GM18520 (cell line): ENCODE measurements around the gene SLC25A25.
"Not testable (repeated sequence)": the region's sequence is repeated elsewhere in the genome, so short reads cannot be mapped to it uniquely, and the experiment has no call there.

Experiments used
- ATAC-seq: cut with Tn5 transposase; IDR thresholded peaks from one replicate; pipeline ENCODE4 v1.9.1; 2021; ENCODE audit not compliant: unreplicated experiment

Gene SLC25A25

DNA sequence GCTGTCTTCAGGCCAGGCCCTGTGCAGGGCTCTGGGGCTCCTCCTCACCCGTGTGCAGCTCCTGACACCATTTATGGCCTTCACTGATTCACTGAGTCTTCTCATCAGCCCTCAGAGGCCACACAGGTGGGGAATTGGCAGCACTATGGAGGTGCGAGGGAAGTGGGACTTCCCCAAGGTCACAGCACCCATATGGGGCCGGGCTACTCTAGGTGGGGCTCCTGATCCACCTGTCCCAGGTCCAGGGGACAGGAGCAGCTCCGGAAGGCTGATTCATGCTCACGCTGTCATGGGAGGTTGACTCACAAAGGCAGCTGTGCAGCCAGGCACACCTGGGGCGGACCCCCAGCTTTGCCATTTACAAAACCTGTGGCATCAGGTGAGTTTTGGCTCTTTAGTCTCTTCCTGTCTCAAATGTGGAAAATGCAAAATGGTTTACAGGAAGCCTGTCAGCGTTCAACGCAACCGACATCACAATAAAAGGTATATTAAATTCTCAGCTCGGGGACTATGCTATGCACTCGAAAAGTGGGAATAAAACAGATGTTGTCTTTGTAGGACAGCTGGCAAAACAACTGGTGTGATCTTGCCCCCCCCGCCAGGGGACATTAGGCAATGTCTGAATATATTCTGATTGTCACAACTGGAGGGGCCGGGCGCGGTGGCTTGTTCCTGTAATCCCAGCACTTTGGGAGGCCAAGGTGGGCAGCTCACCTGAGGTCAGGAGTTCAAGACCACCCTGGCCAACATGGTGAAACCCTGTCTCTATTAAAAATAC is 15.9 kb upstream of the SLC25A25 start:
- ATAC-seq: no peak

- ATAC-seq: no peak
These were observed 14.5 kb upstream of the SLC25A25 start for GRCh38 chr9:128053560-128053959.

- ATAC-seq: no peak
These were observed 13.9 kb upstream of the SLC25A25 start for GRCh38 chr9:128054087-128054486.

GRCh38 chr9:128055344-128056040 is 12.5 kb upstream of the SLC25A25 start:
- ATAC-seq: no peak

DNA sequence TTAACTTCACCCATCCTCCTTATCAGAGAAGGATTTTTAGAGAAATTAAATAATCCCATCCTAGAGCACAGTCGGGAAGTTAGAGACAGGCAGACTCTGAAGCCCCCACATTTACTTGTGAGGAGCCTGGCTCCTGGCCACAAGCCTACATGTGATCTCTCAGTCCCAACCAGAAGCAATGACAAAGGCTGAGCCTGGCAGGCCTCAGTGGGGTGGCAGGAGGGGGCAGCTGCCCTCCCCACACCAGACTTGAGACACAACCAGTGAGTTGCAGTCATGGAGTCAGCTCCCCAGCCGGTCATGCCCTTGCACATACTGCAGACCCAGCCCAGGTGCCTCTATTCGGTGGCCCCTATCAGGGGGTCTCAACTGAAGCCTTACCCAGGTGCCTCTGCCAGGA is 11.9 kb upstream of the SLC25A25 start:
- no peak for ATAC-seq

- ATAC-seq: no peak
These were observed 10.9 kb upstream of the SLC25A25 start for GRCh38 chr9:128056887-128057723.

DNA sequence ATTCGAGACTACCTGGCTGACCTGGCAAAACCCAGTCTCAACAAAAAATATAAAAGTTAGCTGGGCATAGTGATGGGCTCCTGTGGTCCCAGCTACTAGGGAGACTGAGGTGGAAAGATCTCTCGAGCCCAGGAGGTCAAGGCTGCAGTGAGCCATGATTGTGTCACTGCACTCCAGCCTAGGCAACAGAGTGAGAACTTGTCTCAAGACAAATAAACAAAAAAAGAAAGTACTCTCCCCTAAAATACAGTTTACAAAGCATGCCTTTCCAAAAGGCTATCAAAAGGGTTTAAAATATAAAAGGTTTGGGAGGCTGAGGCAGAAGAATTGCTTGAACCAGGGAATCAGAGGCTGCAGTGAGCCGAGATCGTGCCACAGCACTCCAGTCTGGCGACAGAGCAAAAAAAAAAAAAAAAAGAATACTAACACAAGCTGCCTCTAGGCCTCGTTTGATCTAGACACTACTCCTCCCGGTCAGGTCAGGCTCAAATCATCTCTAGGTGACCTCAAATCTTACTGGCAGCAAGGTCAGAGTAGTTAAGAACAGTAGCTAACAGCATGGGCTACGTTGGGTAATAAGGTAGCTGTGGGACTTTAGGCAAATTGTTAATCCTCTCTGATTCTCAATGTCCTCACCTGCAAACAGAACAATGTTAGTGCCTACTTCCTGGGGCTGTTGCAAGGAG is 10.2 kb upstream of the SLC25A25 start:
- ATAC-seq: no peak

- no peak for ATAC-seq
These were observed 8.6 kb upstream of the SLC25A25 start for GRCh38 chr9:128059365-128059983.

DNA sequence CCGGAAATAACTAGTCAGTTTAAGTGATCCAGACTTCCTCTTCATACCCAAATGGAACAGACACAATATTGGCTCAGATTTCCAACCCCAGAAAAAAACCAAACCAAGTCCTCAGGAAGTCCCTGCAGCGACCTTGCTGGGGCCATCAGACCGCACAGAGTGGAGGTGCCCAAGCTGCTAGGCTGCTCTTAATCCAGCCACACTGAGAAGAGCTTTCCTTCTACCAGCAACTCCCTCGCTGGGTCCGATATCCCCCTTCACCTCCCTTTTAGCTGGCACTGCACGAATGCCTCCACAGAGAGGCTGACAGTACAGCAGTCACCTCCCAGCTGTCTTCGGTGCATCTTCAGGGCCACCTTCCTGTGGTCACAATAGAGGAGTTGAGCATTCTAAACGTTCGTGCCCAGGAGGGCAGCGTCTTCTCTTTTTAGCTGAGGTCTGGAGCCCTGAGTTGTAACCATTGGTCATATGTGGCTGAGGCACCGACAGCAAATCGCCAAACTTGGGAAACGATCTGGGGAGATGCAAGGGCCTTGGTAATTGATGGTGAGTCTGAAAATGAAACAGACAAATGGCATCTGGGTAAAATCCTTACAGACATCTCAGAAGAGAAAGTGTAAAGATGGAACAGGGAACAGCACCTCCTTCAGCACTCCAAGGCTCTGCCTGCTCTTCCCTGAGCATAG is 6.6 kb upstream of the SLC25A25 start:
- ATAC-seq: no peak

DNA sequence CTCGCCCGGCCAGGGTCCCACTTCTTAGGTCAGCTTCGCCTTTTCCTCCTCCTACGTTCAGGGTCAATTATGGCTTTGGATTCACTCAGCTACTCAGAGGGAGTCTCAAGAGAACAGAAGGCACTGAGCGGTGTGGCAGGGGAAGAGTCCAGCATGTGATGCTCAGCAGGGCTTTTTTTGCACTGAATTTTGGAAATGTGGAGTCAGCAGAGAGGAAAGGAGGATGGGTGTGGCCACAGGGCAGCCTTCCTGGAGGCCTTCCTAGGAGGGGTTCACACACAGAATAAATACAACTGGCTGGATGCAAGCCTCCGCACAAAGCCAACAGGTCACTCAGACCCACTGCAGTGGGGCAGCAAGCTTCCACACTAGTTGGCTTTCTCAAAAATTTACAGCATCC is 5.8 kb upstream of the SLC25A25 start:
- ATAC-seq: no peak

DNA sequence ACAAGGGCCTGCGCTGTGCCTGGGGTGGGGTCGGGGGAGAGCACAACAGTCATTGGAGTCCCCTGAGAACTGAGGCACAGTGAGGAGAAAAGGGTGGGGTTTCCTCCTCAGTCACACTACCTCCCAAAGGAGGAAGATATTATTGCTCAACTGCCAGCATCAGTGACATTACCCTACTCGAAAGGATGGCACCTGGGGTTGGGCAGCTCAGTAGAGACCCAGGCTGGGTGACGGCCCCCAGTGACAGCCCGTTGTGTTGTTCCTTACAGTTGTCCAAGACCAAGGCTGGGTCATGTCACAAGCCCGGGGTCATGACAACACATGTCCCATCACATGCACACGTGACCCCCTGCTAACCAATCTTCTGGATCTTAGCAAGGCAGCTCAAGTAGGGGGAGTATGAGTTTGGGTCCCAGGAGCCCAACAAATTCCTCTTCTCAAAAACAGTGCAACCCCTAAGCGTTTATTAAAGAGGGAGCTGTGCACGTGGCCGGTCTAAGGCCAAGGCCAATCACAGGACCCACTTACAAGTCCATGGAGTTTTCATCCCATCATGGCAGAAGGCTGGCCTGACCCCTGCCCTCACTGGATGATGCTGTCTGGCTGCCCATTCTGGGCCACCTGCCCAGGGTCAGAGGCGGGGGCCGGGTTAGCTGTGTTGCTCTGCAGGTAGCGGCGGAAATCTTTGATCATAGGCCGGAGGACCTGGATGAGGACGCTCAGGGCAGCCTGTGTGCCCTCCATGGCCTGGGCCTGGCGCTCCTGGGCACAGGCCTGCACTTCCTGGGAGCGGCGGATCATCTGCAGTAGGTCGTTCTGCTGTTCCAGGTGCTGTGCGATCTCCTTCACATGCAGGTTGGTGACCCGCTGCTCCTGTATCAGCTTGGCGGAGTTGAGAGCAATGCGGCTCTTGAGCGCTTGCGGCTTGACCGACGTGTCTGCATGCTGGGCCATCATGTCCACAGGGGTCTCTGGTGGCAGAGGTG is 4.9 kb upstream of the SLC25A25 start:
- no peak for ATAC-seq

DNA sequence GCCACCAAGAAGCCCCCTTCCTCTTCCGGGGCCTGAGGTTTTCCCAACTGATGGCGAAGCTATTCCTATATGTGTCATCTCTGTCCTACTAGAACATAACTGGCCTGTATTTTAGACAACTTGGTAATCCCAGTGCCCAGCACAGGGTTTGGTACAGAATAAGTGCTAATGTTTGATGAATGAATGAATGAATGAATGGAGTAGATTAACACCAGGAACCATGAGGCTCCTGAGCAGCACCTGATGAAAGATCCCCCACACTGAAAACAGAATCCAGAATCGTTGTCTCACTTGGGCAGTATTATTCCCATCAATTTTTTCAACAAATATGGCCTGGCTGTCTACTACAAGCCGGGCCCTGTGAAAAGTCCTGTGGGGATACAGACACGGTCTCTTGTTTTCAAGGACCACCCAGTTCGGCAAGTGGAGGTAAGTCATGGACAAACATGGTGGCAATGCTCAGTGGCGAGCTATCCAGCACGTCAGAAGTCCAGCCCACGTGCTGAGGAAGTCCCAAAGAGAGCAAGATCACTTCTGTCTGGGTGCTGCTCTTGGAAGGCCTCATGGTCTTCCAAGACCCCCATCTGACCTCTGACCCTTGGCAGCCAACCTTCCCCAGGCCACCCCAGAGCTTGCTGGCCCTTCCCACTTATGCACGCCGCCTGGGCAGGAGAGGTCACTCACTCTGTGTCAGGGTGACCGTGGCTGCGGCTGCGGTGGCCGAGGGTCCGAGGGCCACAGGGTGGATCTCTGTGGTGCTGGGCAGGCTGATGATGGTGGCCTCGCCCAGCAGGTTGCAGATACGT is 1.9 kb upstream of the SLC25A25 start:
- no peak for ATAC-seq

DNA sequence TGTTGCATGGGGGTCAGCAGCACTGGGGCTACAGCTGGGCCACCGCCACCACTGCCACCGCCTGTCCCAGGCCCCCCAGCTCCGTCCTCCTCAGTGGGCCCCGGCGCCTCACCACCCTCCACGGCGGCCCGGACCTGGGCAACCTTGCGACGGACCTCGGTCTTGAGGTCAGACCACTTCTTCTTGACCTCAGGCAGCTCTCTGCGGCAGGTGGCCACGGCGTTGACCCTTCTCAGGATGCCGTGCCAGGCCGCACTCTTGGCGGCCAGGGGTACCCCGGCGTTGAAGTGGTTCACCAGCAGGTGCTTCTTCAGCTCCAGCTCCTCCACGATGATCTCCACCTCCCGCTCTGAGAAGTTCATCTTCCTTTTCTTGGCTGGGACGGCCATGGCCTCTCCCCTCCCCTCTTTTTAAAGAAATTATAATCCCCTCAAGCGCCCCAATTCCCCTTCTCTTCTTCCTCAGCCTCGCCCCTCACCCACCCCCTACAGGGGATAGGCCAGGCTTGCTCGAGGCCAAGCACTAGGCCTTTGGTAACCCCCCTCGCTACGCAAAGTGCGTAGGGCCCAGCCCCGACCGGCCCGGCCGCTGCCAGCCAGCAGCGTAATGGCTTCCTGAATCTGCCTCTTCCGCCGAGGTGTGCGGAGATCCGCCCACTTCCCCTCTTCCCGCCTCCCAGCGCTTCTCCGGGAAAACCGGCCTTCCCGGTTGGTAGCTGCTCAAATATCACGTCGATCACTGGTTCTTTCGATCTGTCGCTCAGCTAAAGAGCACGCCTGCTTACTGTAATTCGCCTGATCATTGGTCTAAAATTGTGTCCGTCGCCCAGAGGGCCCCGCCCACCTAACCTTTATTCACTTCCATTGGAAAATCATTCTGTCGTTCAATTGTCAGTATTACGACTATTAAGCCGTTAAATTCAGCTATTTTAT is 1.1 kb upstream of the SLC25A25 start, which contains the start of gene NAIF1:
TSS of gene NAIF1 (minus strand) at position 608 of the 932 bp plus-strand sequence. CDS start at position 389, 219 bp downstream.
- ATAC-seq: peak; percentile 64

DNA sequence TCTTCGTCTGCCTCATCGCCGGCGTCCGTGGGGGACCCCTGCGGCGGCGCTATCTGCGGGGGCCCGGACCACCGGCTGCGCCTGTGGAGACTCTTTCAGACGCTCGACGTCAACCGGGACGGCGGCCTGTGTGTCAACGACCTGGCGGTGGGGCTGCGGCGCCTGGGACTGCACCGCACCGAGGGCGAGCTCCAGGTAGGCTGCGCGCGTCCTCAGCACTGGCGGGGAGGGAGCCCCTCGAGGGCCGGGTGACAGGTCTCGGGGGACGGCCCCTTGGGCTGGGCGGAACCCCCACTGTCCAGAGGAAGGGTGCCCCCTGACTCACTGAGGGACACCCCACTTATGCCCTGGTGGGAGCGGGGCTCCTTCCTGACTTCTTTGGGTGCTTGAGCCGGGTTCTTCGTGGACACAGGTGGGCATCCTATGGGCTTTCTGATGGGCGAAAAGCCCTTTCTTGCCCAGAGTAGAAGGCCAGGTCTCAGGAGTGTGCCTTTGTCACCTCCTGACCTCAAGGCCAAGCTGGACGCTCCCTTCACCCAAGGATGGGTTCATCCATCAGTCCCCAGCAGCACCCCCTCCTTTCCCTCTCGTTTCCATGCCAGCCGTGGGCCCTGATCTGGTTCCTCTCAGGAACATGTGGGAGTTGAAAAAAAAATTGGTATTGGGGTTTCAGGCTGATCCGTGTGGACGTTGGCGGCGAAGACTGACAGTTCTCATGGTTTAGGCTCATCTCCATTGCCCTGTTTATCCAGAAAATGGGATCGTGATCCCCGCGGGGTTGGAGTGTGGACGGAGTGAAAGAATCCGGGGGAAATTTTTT is 564 bp downstream of the SLC25A25 start:
- ATAC-seq: peak; percentile 0

GRCh38 chr9:128070874-128071273 is 2.8 kb downstream of the SLC25A25 start:
- no peak for ATAC-seq

DNA sequence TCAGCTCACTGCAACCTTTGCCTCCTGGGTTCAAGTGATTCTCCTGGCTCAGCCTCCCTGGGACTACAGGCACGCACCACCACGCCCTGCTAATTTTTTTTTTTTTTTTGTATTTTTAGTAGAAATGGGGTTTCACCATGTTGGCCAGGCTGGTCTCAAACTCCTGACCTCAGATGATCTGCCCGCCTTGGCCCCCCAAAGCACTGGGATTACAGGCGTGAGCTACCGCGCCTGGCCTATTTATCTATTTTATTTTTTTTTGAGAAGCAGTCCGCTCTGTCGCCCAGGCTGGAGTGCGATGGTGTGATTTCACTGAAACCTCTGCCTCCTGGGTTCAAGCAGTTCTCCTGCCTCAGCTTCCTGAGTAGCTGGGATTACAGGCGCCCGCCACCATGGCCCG is 3.4 kb downstream of the SLC25A25 start:
- ATAC-seq: not testable (repeated sequence)
